ENCODE data around the gene RUNX3.
"Not testable (repeated sequence)": the region's sequence is repeated elsewhere in the genome, so short reads cannot be mapped to it uniquely, and the experiment has no call there.

Gene RUNX3

DNA sequence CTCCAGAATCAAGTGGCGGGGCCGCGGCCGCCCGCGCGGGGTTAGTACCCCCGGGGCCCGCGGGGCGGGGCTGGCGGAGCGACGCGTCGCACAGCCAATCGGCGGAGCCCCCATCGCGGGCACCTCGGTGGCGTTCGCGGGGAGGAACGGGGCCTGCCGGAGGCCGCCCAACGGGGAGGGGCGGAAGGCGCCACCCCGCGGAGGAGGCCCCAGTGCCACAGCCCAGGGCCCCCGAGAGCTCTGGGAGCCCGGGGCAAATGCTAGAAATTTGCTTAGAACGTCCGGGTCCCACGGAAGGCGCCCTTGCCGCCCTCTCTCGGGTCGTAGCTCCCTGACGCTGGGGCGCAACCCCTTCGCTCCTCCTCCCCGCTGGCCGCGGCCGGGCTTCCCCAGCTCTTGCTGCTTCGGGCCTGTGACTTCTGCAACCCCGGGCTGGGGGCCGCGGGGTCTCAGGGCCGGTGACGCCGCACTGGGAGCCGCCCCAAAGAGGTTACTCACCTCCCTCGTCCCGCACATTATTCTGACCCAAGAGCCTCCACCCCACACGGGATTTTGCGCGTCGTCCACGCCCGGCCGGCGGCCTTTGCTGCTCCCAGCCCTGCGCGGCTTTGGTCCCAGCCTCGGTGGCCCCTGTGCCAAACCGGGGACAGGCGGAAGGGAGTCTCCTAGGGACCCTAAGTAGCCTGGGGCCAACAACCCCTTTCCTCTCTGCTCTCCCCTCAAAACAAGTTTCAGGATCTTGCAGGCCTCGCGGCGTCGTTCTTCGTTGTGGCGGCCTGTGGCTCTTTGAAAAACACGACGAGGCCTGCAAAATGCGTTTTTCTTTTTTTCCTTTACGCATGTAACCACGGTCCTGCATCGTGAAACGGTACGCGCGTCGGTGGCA, at the start of gene RUNX3:
TSS of gene RUNX3 (minus strand) at position 17 of the 886 bp plus-strand sequence. CDS start 408 bp downstream, outside the sequence.
- DNase-seq: peak; percentile 97

DNA sequence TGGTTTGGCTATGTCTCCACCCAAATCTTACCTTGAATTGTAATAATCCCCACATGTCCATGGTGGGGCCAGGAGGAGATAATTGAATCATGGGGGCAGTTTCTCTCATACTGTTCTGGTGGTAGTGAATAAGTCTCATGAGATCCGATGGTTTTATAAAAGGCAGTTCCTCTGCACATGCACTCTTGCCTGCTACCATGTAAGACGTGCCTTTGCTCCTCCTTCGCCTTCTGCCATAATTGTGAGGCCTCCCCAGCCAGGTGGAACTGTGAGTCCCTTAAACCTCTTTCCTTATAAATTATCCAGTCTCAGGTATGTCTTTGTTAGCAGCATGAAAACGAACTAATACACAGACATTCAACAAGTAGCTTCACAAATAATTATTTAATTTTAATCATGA, 49.2 kb upstream of the RUNX3 start:
- DNase-seq: not testable (repeated sequence)

DNA sequence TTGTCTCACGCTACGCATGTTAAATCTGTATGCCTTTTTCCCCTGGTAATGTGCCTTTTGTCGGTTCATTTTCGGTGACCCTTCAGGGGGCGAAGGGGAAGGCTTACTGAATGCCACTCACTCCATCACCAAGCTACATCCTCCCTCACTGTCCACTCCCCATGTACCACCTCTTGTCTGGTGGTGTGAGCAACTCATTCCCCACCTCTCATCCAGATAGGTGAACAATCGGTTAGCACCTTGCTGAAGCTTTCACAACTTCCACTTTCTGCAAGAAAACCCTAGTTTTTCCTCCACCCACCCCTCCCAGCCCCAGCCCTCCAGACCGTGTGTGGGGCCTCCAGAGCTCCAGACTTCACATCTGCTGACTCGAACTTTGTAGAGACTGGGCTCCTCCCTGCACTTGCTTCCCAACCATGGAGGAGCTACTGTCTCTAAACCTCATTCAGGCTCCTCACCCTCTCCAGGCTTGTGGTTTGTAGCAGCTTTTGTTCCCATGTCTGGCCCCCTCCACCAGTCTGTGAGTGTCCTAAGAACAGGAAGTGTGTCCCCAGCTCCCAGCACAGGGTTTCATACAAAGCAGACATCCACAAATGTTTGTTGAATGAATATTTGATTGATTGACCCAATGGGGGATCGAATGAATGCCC, 48.4 kb upstream of the RUNX3 start:
- no peak for DNase-seq

DNA sequence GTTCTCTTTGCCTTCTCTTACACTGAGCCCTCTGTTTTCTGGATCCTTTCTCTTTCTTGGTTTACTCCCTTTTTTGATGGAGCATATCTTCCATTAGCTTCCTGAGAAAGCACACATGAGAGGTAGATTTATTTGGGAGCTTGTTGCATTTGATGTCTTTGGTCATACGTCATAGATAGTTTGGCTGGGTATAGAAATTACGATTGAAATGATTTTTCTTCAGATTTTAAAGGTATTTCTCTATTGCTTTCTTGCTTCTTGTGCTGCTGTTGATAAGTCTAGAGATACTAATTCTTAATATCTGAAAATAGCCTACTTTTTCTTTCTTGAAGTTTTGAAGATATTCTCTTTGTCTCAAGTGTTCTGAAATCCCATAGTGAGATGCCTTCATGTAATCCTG, 45.3 kb upstream of the RUNX3 start:
- DNase-seq: no peak

DNA sequence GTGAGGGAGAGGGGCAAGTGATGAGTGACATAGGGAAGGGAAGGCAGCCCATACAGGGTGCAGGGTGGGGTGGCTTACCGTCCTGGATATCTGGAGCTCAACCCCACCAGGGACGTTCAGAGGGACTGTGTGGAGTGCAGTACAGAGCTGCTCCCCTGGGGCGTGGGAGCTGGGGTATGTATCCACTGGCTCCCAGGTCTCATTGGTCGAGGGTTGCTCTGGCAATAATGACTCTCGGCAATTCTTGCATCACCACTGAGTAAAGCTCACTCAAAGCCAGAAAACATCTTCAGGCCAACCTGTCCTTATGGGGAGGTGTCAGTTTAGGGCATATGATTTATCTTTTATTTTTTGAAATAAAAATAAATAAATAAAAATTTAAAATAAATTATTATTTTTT, 43.2 kb upstream of the RUNX3 start:
- DNase-seq: no peak

DNA sequence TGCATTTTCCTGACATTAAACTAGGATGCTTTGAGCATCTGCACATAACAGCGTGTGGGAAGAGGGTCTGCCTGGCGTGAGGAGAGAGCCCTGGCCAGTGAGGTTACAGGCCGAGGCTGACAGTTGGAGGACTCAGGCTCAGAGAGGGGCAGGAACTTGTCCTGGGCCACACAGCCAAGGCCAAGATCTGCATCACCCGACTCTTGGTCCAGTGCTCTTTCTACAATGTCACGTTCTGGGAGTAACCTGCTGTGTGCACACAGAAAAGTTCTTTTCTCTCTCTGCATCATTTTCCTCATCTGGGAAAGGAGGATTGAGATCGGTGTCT, 42.8 kb upstream of the RUNX3 start:
- DNase-seq: no peak

DNA sequence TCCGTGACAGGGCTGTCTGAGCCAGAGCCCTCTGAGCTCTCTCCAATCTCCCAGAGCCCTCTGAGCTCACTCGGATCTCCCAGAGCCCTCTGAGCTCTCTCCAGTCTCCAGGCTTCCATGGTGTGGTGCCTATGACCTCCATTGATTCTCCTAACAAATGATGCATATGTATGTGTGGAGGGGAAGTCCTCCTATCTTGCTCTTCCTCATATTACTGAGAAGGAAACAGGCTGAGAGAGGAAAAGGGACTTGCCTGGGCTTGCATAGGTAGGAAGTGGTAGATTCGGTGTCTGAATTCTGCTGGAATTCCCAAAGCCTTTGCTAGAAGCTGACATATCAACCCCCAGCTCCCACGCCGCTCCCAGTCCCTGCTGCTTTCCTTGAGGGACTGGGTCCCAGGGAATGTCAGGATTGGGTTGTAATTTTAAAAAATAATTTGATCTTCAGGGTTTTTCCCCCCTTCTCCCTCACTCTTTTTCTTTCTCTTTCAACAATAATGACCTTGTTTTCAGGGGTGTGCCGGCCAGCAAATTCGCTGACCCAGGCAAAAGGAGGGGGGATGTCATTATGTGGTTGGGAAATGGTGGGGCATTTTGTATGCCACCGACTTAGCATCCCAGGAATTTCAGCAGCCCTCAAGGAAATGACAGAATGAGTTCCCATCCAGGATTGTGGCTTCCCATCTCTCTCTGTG, 42.3 kb upstream of the RUNX3 start:
- DNase-seq: no peak

DNA sequence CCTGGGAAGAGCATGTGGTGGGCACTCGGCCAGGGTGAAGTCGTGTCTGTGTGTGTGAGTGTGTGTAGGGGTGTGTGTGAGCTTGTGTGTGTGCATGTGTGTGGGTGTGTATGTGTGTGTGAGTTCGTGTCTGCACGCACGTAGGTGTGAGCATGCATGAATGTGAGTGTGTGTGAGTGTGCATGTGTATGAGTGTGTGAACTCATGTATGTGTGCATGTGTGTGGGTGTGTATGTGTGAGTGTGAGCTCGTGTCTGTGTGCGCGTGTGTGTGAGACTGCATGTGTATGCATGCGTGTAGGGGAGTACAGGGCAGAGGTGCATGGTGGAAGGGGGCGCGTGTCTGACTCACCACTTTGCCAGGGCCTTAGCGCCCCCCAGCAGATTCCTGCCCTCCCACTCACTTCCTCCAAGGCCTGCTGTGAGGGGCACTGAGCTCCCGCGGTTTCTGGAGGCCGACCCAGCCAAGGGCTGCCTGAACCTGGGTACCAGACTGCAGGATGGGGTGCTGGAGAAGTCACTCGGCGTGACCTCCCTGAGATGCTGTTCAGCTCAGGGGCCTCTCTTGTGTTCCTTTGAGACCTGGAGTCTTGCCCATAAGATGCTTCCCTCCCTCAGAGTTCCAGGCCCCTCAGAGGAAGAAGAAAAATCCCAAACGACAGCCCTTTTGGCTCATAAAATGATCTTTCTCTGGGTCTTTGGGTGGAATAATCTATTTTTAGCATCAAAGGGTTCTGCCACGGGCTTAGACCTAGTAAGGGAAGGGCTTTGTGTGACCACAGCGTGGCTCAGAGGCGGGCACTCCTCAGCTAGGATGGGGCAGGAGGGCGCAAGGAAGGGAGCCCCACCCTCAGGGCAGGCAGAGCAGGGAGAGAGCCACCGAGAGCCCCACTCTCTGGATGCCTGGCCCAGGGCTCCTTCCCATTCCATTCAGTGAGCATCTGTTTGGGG, 41.1 kb upstream of the RUNX3 start:
- DNase-seq: no peak

DNA sequence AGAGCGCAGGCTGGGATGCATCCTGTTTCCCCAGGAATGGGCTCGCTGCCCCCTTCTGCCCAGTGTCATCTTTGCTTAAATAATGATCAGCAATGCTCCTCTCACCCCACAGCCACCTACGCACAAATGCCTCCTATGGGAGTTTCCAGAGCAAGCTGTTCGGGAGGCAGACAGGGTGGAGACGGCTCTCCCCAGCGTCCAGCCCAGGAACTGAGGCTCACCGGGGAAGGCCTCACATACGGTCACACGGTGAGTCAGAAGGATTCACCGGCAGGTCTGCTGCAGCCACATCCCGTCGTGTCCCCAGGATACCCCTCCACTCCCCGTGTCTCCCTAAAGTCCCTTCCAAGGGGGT, 40.3 kb upstream of the RUNX3 start:
- DNase-seq: no peak

DNA sequence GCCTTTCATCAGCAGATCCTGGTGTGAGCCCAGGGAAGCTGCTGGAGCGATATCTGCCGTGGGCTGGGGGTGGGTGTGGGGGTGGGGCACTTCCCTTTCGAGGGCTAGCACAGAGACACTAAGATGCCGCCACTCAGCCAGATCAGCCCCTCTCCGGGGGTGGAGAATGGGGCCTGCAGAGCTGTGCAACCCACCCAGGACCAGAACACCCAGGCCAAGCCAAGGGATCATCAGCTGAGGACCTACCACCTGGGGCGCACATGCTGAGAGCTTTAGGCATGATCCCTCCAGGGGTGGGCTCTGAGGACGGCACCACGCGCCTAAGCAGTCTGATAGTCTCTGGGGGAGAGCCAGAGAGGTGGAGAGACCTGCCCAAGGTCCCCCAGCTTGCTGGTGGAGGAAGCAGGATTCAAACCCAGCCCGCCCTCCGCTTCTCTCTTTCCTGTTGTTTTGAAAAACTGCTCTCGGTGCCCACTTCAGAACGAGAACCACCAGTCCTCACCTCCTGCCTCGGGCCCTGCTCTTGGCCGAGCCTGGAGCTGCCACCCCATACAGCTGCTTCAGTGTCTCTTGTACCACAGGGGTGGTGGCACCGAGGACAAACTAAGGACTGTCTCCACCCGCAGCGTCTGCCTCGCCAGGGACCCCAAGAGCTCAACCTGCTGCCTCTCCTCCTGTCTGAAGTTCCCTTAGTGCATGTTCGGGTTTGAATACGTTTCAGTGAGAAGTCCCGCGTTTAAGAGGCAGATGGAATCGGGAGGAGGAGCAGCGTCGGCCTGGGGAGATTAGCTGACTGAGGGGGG, 39.7 kb upstream of the RUNX3 start:
- no peak for DNase-seq

DNA sequence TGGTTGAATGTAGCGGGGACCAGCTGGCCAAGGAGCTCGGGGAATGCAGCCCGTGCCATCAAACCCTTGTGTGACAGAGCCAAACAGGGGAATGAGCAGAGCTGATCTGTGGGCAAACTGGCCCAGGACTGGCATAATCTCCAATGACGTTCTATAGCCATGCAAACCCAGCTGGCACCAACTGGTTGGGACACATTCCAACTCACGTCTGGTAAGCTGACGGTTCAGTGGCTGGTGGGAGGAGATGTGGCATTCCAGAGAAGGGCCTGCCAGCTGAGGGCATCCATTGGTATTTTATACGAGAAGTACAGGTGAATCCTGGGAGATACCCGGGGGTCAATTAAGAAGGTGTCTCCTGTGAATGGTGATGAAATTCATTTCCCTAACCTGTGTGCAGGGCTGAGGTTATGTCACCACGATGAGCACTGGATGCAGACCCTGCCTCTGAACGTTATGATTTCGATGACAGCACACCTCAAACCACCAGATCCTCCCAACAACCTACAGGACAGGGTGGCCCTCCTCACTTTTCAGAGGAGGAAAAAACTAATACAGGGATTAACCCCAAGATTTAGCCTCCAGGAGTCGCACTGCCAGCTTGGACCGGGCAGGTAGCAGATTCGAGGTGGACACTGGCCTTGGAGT, 39.0 kb upstream of the RUNX3 start:
- no peak for DNase-seq

DNA sequence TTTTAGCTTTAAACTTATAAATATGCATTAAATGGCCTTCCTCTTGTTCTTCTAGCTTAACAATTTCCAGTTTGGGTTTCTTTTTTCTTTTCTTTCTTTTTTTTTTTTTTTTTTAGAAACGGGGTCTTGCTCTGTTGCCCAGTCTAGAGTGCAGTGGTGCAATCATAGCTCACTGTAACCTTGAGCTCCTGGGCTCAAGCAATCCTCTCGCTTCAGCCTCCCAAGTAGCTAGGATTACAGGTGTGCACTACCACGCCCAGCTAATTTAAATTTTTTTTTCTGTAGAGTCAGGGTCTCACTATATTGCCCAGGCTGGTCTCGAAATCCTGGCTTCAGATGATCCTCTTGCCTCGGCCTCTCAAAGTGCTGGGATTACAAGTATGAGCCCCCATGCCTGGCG, 37.9 kb upstream of the RUNX3 start:
- no peak for DNase-seq

DNA sequence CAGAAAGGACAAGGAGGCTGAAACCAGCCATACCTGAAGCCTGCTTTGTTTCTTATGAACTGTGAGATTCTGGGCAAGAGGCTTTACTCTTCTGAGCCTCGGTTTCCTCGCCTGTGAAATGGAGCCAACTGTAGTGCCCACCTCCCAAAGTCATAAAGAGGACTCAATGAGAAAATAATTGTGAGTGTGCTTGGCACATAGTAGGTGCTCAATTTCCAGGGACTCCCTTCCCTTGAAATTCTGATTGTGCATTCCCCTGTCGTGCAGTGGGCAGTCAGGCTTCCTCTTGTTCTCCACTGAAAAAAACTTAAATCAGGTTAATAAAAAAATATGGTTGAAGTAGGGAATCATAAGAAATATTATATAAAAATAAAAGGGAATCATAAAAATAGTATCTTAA, 37.5 kb upstream of the RUNX3 start:
- no peak for DNase-seq

DNA sequence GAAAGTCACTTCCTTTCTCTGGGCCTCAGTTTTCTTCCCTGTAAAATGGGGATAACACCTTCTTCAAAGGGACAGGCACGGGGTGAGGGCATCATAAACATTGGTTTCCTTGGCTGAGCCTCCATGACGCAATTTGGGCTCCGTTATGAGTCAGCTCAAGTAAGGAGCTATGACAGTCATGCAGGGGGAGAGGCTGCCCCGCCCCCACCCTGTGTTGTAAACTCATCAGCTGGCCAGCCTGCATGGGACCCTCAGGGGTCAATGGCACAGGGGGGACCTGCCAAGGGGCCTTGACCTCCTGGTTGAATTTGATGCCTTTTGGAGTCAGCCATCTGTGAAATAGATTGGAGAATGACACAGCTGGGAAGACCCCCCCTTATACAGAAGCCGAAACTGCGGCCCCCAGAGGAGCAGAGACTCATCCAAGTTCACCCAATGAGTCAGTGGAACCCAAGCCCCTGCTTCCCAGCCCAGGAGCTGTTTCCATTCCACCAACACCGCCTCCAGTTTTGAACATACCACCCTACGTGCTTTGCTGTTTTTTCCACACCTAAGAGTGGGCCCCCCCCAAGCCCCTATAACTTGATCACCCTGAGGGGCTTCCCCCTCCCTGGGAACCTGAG, 36.8 kb upstream of the RUNX3 start:
- peak; percentile 96 for DNase-seq

DNA sequence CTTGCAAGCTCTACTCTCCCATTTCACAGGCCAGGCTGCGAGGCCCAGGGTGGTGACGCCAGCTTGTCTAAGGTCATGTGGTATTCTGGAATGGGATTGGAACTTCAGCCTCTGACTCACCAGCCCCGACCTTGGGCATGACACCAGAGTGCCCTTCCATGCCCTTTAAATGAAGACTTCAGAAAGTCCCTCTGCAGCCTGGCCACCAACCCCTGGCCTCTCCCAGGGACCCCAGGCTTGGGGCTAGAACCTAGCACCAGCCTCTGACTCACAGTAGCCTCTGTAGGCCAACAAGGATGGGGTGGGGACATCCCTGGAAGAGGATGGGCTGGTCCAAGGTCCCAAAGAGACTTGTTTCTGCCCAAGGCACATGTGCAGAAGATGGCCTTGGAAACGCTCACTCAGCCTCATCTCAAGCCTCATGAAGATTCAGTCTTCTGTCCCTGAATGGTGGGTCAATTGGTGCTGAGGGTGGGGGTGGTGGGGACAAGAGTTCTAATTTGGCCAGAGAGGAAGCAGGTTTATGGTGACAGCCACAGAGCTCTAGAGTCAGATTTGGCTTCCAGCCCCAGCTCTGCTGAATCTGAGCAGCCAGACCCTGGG, 36.1 kb upstream of the RUNX3 start:
- peak; percentile 43 for DNase-seq

DNA sequence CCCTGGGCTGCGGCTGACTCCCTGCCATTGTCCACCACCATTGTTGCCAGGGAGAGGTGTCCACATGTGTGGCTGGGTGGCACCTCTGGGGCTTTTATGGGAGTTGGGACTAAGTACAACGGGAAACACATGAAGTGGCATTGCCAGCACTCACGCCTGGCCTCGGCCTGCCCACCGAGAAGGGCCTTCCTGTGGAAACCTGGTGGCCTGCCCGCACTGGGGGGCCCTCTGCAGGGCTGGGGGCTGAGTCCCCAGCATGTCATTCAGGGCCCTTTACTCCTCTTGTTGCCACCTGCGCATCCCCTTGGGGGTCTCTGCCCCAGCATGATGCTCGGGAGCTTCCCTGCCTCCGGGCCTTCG, 35.5 kb upstream of the RUNX3 start:
- DNase-seq: no peak

DNA sequence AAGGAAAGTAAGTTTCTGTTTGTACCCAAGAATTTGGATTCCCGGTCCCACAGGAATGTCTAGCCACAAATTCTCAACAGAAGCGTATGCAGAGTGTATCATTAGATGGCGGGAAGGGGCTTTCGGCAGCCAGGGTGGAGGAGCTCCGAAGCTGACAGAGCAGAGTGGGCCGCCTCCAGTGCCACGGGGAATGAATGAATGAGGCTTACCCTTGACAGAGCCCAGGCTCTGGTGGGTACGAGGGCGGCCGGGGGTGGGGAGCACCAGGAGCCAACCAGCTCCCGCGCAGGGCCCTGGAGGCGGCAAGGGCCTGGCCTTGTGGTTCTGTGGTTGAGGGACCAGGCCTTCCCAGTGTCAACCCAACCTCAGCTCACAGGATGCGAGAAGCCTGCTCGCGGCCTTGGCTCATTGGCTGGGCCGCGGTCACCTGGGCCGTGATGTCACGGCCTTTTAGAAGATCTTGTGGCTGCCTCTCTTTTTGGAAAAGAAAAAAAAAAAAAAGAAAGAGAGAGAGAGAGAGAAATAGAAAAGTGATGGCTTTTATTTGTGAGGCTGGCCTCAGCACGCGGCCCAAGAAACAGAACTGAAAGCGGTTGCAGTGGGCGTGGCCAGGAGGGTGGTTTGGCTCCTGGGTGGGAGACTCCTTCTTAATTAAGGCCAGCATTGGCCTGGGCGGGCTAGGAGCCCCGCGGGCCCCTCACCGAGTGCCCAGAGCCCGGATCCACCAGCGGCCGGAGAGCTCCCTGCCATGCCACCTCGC, 34.9 kb upstream of the RUNX3 start:
- peak; percentile 99 for DNase-seq

DNA sequence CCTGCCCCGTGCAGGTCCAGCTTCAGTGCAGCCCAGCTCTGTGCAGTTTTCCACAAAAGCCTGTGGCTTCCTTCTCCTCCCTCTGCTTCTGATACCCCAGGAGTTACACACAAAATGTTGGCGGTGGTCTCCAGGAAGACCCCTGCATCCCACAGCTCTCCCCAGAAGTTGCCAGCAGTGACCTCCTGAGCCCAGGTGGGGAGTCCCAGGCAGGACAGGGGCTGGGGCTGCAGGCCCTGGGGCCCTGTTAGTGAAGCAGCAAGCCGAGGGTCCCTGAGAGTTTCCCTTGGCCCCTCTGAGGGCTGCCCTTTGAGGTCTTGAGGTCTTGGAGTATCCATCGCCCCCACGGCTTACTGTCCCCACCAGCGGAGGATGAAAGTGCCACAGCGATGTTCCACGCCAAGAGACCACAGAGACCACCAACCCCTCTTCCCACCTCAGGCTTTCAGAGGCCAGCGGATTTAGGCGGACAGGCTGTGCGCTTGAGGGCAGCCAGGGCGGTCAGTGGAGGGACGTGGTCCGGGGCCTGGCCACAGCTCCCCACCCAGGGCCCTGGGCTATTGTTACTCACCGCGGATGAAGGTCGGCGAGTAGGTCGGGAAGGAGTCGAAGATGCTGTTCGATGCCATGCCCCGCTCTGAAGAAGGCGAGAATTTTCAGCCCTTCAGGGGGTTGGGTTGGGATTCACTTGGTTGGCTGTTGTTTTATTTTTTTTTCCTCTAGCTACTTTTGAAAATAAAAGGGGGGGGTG, 34.0 kb upstream of the RUNX3 start:
- DNase-seq: no peak

Data from activated CD4-positive, alpha-beta T cell treated with anti-CD3 and anti-CD28 coated beads, Interleukin-2, Interleukin-6, amounts not matched to agents 100 ng/mL and 50 ng/mL, durations not matched to agents 16 hours and 8 hours (primary cell).